Lower lobe of right lung (tissue), 2 donors: Measurements from ENCODE around the gene POLR2F. TPM values are rescaled to one million over a fixed set of nuclear protein-coding genes. Genes with fewer than 3 reads are reported as not detected.
A peak's percentile ranks its signal among the peaks of the same experiment; 100 is the strongest.

Source experiments
- ATAC-seq, 2 donors: fragments of 200-7000 bp; cut with Tn5 transposase; one replicate each; pipeline ENCODE4 v1.9.1; 2020 to 2022; ENCODE audit warnings: mild to moderate bottlenecking in 2 of 2, moderate library complexity in 2 of 2
- DNase-seq: peaks from one replicate; pipeline ENCODE4 v3.0.0-alpha.2; 2020
- H3K27ac ChIP-seq: fragments of 200-600 bp; one replicate; pipeline ENCODE4 v1.8.0; 2022
- H3K27me3 ChIP-seq: fragments of 200-600 bp; one replicate; pipeline ENCODE4 v1.8.0; 2022; ENCODE audit warnings: low read depth
- H3K36me3 ChIP-seq: fragments of 200-600 bp; one replicate; pipeline ENCODE4 v1.8.0; 2022; ENCODE audit warnings: mild to moderate bottlenecking
- H3K4me1 ChIP-seq: fragments of 200-600 bp; one replicate; pipeline ENCODE4 v1.8.0; 2022
- H3K4me3 ChIP-seq: fragments of 200-600 bp; one replicate; pipeline ENCODE4 v1.8.0; 2022; ENCODE audit warnings: mild to moderate bottlenecking
- H3K9me3 ChIP-seq: fragments of 200-600 bp; one replicate; pipeline ENCODE4 v1.8.0; 2022
- intact Hi-C: fragments of 100-400 bp; cut with DNase I; formaldehyde crosslinking; loops from one replicate; pipeline ENCODE4 v1.11.0; 2022
- total RNA-seq: library from RNA; stranded (reverse); fragmentation: NEBNext Ultra II Directional; extraction: Animal tissue kit (Norgen Biotek cat#: 25700); gene quantifications from one replicate; pipeline ENCODE4 v1.2.1, GENCODE V29; 2021
- TF ChIP-seq, protein P1 (sequence below): fragments of 200-600 bp; IDR thresholded peaks from one replicate; pipeline ENCODE4 v1.8.0; 2022; ENCODE audit warnings: antibody characterized with exemption, mild to moderate bottlenecking
- donor health status: DM: no; HTN: yes; CAD: no; lungs with severe emphysema.

The POLR2F gene
- total RNA-seq, 1 donor from 2014 or later = 60.3 TPM

DNA sequence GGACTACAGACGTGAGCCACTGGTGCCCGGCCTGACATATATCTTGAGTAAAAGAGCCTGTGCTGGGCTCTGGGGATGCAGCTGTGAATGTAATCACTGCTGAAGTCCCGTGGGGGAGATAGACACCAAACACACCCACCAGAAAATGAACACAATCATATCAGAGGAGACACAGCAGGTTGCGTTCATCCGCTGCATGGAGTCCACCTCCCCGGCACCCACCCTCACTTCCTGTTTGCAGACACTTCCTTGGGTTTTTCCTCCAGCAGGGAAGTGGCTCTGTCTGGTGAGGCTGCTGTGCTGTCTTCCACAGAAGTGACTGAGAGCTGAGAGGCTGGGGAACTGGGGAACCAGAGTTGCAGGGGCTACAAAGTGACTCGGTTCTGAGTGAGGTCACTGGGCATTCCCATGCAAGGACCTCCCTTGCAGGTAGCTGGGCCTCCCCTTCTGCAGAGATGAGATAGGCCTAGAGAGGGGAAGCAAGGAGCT, 40.2 kb upstream of the POLR2F start:
- peak overlapping the region; percentile 11 for H3K27ac ChIP-seq

DNA sequence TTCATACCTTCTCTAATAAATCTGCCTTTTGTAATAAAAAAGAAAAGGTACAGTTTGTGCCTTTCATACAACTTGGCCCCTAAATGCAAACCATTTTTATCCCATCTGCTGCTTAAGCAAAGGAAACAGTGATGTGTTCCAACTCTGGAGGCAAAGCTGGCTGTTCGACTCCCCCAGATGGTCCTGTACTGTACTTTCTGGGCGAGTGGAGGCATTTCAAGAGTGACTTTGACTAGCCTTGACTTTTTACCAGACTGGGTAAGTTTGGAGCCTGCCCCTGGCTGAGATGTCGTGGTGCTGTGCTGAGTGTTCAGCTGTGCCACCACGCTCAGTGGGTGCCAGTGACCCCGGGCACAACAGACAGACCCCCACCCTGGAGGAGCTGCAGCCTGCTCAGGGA, 37.2 kb upstream of the POLR2F start:
- Histone ChIP-seq H3K27ac (no peak overlapping the region), H3K4me1 (peaks cover 11% of the 10 kb centered on the region), H3K27me3 (no peaks in the 10 kb centered on the region), H3K9me3 (no peaks in the 10 kb centered on the region), H3K4me3 (no peak overlapping the region), H3K36me3 (peaks cover 72% of the 10 kb centered on the region)
- TF ChIP-seq, protein P1, sequence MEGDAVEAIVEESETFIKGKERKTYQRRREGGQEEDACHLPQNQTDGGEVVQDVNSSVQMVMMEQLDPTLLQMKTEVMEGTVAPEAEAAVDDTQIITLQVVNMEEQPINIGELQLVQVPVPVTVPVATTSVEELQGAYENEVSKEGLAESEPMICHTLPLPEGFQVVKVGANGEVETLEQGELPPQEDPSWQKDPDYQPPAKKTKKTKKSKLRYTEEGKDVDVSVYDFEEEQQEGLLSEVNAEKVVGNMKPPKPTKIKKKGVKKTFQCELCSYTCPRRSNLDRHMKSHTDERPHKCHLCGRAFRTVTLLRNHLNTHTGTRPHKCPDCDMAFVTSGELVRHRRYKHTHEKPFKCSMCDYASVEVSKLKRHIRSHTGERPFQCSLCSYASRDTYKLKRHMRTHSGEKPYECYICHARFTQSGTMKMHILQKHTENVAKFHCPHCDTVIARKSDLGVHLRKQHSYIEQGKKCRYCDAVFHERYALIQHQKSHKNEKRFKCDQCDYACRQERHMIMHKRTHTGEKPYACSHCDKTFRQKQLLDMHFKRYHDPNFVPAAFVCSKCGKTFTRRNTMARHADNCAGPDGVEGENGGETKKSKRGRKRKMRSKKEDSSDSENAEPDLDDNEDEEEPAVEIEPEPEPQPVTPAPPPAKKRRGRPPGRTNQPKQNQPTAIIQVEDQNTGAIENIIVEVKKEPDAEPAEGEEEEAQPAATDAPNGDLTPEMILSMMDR = no peak
- intact Hi-C loops = no loop called here
- DNase-seq (no peak), ATAC-seq (no peak)

More for the DNA sequence above, 40.2 kb upstream of the POLR2F start:
- Histone ChIP-seq H3K36me3 (peaks cover 54% of the 10 kb centered on the region), H3K27me3 (no peaks in the 10 kb centered on the region), H3K9me3 (no peaks in the 10 kb centered on the region), H3K4me3 (no peak overlapping the region), H3K4me1 (peaks cover 6% of the 10 kb centered on the region)
- no peak for DNase-seq
- TF ChIP-seq, protein P1 = no peak
- no peak for ATAC-seq
- intact Hi-C loops = no loop called here

DNA sequence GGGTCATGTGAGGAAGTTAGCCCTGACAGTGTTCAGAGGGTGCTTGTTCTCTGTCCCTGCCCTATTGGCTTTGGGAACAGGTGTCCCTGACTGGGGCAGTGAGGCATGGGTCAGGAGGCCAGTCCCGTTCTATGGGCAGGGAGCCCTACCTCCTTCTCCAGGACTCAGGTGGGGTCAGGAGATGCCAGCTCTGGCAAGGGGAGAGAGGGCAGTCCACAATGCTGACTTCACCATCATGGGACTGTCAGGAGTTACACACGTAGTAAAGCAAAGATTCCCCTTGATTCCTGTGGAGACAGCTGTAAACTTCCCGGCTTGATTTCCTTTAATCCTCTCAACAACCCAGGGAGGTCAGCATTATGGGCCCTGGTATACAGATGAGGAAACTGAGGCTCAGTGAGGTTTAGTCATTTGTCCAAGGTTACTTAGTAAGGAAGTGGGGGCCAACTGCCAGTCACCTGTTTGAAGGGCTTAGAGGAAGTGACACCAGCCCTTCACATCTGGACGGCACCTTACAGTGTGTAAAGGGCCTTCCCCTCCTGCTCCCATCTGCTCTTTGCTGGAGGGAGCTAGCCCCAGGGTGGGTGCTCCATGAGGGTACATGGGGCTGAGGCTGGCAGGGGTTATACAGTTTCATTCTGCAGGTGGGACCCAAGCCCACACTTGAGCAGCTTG, 35.5 kb upstream of the POLR2F start:
- no peak overlapping the region for H3K27ac ChIP-seq
- no peak overlapping the region for H3K4me3 ChIP-seq
- H3K9me3 ChIP-seq = no peaks in the 10 kb centered on the region
- no peaks in the 10 kb centered on the region for H3K27me3 ChIP-seq
- TF ChIP-seq, protein P1 = no peak
- peaks cover 7% of the 10 kb centered on the region for H3K4me1 ChIP-seq
- intact Hi-C loops = no loop called here
- H3K36me3 ChIP-seq = peaks cover 77% of the 10 kb centered on the region
- no peak for DNase-seq
- no peak for ATAC-seq

DNA sequence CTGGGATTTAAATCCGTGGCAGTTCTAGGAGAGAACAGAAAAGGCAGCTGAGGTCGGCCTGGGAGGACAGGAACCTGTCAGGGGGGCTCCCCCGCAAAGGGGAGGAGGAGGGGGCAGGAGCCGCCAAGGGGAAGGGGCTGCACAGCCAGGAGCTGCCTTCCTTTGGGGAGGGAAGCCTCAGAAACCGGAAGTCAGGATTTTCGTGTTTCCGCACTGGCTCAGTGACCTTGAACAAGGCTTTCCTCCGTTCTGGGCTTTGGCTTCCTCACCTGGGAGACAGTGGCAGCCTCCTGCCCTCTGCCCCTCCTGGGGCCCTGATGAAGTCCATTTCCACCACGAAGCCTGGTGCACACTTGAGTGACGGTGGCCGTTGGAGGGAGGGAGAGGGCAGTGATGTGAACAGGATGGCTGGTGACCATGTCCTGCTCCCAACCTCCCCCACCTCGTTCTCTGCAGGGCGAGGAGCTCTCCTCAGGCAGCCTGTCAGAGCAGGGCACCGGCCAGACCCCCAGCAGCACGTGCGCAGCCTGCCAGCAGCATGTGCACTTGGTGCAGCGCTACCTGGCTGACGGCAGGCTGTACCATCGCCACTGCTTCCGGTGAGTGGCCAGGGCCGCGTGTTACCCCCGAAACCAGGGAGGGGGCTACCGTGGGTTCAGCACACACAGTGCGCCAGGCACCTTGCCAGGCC, 34.8 kb upstream of the POLR2F start:
- TF ChIP-seq, protein P1 = no peak
- ATAC-seq (peak in 1 of 2 donors; percentile 9), DNase-seq (no peak)
- H3K27ac ChIP-seq = no peak overlapping the region
- intact Hi-C loops = no loop called here
- H3K9me3 ChIP-seq = no peaks in the 10 kb centered on the region
- no peak overlapping the region for H3K4me3 ChIP-seq
- no peaks in the 10 kb centered on the region for H3K27me3 ChIP-seq
- peaks cover 7% of the 10 kb centered on the region for H3K4me1 ChIP-seq
- peaks cover 77% of the 10 kb centered on the region for H3K36me3 ChIP-seq

DNA sequence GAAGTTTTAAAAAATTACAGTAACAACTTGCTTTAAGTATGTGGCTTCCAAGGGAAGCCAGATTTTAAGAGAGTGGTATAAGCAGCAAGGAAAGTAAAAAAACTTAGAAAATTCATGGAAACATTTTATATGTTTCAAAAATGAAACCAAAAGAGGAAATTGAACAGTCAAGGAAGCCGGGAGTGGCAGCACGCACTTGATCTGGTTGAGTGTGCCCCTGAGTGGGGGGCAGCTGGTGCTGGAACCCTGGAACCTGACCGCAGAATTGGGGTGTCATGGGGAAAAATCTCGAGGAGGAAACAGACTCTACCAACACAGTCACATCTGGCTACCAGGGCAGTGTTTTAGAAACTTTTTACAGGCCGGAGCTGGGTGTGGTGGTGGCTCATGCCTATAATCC, 33.4 kb upstream of the POLR2F start:
- DNase-seq (no peak), ATAC-seq (no peak)
- peaks cover 7% of the 10 kb centered on the region for H3K4me1 ChIP-seq
- no peaks in the 10 kb centered on the region for H3K9me3 ChIP-seq
- peak overlapping the region; percentile 48 for H3K27ac ChIP-seq
- peaks cover 74% of the 10 kb centered on the region for H3K36me3 ChIP-seq
- H3K27me3 ChIP-seq = no peaks in the 10 kb centered on the region
- intact Hi-C loops = no loop called here
- H3K4me3 ChIP-seq = no peak overlapping the region
- TF ChIP-seq, protein P1 = no peak
